Erythroblast (primary cell): ENCODE data around the gene GPRC5C.

ENCODE experiments used
- GATA1 ChIP-seq: IDR thresholded peaks from 2 replicates; pipeline ENCODE4 v1.6.1; 2011; ENCODE audit warnings: low read depth, mild to moderate bottlenecking, control low read depth, low read length, moderate library complexity
- POLR2A ChIP-seq: IDR thresholded peaks from 2 replicates; pipeline ENCODE4 v1.6.1; 2011; ENCODE audit warnings: mild to moderate bottlenecking, low read length

- TF ChIP-seq POLR2A: no peak
- no peak for TF ChIP-seq GATA1
These were observed 40.9 kb upstream of the GPRC5C start for GRCh38 chr17:74390680-74391653.
